ENCODE results near the gene MSRB1.

DNA sequence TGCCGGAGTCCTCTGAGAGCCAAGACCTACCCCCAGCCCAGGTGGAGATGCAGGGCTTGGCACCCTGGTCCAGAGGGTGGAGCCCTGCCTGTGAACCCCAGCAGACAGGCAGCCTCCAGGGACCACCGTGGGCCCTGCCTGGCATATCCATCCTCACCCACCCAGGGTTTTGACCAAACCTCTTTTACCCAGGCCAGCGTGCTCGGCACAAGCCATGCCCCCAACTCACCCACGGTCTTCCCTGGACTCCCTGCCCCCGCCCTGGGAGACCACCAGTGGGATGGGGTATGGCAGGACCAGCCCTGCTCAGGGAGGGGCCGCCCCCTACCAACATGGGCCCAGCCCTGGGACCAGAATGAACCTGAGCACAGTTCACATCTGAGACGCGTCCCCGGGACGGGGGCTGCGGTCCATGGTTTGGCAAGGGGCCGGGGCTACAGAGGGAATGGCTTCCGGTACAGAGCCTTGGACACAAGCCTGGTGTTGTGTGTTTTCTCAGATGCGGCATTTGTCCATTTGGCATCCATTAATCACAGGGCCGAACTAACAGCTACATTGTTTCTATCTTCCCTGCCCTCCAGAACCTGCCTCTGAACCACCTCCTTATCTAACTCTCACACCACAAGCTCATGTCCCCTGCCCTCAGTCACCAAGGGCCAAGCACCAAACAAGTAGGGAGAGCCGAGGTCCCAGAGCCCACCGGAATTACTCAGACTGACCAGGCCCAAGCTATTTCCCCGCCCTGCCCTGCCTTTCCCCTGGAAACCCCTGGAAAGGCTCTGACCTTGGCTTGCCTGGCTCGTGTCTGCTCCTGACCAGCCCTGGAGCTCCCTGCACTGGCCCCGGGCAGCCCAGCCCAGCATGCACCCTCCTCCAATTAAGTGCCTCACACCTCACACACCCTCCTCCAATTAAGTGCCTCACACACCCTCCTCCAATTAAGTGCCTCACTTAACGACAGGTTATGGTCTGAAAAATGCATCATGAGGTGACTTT lies 38.9 kb downstream of the MSRB1 start:
- TF ChIP-seq HNF4A (conservative IDR thresholded peaks at IDR 0.05) (no peak), FOXA1 (IDR thresholded peaks at IDR 0.05) (no peak), RXRA (IDR thresholded peaks at IDR 0.05) (no peak)
